HL-60 (cell line): ENCODE results near the gene GNG12.

ENCODE experiments used
- DNase-seq, 2 experiments: peaks; one replicate each; pipeline ENCODE4 v3.0.0-alpha.2; 2010 to 2020; ENCODE audit warnings: low read depth in 1 of 2, low spot score in 1 of 2
- H3K27ac ChIP-seq: fragments of 250-450 bp; sonication (Bioruptor Pico); replicated peaks from 2 replicates; pipeline ENCODE4 v1.5.1; 2020; ENCODE audit warnings: mild to moderate bottlenecking, moderate library complexity
- H3K27me3 ChIP-seq: fragments of 250-450 bp; sonication (Bioruptor Pico); 2 replicates; pipeline ENCODE4 v1.5.1; 2021; ENCODE audit warnings: mild to moderate bottlenecking, moderate library complexity; ENCODE audit not compliant: insufficient read depth, poor library complexity, severe bottlenecking
- H3K4me3 ChIP-seq: replicated peaks from 2 replicates; pipeline ENCODE4 v1.5.1; 2011; ENCODE audit warnings: mild to moderate bottlenecking, control low read depth, low read length; ENCODE audit not compliant: insufficient read depth
- GABPA ChIP-seq: IDR thresholded peaks from 2 replicates; pipeline ENCODE4 v1.6.1; 2012; ENCODE audit warnings: low read depth
- POLR2AphosphoS5 ChIP-seq: IDR thresholded peaks from 2 replicates; pipeline ENCODE4 v1.6.1; 2012; ENCODE audit warnings: low read depth
- SPI1 ChIP-seq: IDR thresholded peaks from 2 replicates; pipeline ENCODE4 v1.6.1; 2012; ENCODE audit warnings: low read depth, mild to moderate bottlenecking, borderline replicate concordance
- TF ChIP-seq, protein P1 (sequence below): IDR thresholded peaks from 2 replicates; pipeline ENCODE4 v1.6.1; 2012; ENCODE audit warnings: low read depth; ENCODE audit not compliant: insufficient replicate concordance
- TF ChIP-seq, protein P2 (sequence below): IDR thresholded peaks from one replicate; pipeline ENCODE4 v1.5.1; 2011; ENCODE audit warnings: low read length, control low read depth, inconsistent platforms; ENCODE audit not compliant: insufficient read depth

Gene GNG12

DNA sequence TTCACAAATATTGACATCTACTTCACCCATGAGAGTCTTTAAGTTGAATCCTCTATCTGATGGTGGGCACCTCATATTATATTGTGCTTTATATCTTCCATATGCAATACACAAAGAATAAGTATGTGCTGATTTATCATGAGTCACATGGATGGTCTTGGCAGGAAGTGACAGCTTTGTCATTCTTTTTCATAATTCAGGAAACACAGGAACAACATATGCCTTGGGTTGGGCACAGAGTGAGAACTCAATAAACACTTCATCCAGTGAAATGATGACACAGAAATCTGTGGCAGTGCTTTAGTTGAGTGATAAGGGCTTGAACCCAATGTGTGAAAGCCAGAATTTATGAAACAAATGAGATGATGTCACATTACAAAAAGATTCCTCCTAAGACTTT is 107.0 kb downstream of the GNG12 start:
- Histone ChIP-seq H3K4me3 (no peak overlapping the region), H3K27me3 (no peaks in the 10 kb centered on the region), H3K27ac (no peak overlapping the region)
- TF ChIP-seq GABPA (no peak), POLR2AphosphoS5 (no peak), SPI1 (no peak)
- TF ChIP-seq, protein P1, sequence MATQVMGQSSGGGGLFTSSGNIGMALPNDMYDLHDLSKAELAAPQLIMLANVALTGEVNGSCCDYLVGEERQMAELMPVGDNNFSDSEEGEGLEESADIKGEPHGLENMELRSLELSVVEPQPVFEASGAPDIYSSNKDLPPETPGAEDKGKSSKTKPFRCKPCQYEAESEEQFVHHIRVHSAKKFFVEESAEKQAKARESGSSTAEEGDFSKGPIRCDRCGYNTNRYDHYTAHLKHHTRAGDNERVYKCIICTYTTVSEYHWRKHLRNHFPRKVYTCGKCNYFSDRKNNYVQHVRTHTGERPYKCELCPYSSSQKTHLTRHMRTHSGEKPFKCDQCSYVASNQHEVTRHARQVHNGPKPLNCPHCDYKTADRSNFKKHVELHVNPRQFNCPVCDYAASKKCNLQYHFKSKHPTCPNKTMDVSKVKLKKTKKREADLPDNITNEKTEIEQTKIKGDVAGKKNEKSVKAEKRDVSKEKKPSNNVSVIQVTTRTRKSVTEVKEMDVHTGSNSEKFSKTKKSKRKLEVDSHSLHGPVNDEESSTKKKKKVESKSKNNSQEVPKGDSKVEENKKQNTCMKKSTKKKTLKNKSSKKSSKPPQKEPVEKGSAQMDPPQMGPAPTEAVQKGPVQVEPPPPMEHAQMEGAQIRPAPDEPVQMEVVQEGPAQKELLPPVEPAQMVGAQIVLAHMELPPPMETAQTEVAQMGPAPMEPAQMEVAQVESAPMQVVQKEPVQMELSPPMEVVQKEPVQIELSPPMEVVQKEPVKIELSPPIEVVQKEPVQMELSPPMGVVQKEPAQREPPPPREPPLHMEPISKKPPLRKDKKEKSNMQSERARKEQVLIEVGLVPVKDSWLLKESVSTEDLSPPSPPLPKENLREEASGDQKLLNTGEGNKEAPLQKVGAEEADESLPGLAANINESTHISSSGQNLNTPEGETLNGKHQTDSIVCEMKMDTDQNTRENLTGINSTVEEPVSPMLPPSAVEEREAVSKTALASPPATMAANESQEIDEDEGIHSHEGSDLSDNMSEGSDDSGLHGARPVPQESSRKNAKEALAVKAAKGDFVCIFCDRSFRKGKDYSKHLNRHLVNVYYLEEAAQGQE = no peak
- TF ChIP-seq, protein P2, sequence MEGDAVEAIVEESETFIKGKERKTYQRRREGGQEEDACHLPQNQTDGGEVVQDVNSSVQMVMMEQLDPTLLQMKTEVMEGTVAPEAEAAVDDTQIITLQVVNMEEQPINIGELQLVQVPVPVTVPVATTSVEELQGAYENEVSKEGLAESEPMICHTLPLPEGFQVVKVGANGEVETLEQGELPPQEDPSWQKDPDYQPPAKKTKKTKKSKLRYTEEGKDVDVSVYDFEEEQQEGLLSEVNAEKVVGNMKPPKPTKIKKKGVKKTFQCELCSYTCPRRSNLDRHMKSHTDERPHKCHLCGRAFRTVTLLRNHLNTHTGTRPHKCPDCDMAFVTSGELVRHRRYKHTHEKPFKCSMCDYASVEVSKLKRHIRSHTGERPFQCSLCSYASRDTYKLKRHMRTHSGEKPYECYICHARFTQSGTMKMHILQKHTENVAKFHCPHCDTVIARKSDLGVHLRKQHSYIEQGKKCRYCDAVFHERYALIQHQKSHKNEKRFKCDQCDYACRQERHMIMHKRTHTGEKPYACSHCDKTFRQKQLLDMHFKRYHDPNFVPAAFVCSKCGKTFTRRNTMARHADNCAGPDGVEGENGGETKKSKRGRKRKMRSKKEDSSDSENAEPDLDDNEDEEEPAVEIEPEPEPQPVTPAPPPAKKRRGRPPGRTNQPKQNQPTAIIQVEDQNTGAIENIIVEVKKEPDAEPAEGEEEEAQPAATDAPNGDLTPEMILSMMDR = no peak
- no peak for DNase-seq

DNA sequence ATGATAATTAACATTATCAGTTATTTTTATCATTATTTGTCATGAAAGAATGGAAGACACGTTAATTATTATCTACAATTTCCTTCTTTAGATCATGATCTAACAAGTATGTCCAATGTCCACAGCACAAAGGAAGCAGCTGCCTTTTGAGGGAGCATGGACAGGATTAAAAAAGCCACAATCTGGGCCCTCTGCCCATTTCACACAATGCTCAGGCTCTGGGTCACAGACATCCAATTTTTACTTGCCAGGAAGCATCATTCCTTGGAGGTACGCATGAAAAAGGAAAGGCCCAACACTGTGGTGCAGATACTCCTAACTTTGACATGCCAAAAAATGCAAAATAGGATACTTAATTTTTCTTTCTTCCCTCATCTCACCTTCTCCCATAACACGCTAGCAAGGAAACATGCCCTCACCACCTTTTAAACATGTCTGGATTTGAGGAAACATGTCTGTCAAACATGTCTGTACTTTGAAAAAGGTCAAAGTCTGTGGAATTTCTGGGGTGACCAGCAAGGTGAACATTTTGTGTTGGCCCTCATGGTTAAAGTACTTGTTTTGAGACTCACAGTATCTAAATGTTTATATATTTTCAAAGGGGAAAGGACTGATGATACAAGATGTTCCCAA is 108.2 kb downstream of the GNG12 start:
- no peak for DNase-seq
- no peaks in the 10 kb centered on the region for H3K27me3 ChIP-seq
- no peak for TF ChIP-seq SPI1
- TF ChIP-seq POLR2AphosphoS5 = no peak
- no peak overlapping the region for H3K27ac ChIP-seq
- no peak overlapping the region for H3K4me3 ChIP-seq

DNA sequence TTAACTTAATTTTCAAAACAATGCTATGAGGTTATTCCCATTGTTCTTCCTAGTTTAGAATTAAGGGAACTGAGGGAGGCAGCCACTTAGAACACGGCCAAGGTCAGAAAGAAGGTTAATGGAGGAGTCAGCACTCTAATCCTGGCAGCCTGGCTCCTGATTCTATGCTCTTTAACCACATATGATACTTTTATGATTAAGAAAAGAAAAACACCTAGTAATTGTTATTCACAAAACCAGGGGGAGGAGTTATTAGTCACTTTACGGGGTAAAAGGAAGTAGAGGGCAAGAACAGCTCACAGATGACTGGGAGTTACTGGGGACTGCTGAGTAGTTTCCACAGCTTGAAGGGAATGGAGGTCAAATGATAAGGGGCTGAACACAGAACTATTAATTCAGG is 109.6 kb downstream of the GNG12 start:
- Histone ChIP-seq H3K27ac (no peak overlapping the region), H3K4me3 (no peak overlapping the region), H3K27me3 (no peaks in the 10 kb centered on the region)
- no peak for DNase-seq
- TF ChIP-seq, protein P1 = no peak
- TF ChIP-seq SPI1 (no peak), GABPA (no peak), POLR2AphosphoS5 (no peak)
- TF ChIP-seq, protein P2 = no peak

DNA sequence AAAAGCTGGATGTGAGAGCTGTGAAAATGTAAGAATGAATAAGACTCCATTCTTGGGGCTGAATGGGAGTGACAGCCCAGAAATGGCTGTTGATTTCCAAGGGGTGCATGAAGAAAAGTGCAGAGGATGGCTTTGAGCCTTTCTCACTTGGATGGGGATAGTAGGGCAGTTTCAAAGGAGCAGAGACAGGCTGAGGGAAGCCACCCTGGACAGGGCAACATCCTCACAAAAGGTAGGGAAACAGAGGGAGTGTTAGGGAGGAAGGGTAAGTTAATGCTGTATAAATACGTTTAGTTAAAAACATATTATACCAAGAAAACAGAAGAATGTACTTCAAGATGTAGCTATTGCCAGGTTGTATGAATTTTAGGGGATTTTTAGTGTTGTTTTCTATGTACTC is 110.1 kb downstream of the GNG12 start:
- TF ChIP-seq POLR2AphosphoS5 (no peak), SPI1 (no peak)
- Histone ChIP-seq H3K4me3 (no peak overlapping the region), H3K27me3 (no peaks in the 10 kb centered on the region), H3K27ac (no peak overlapping the region)
- no peak for DNase-seq
